ENCODE results near the gene TNRC6B.
"Not testable (repeated sequence)": the region's sequence is repeated elsewhere in the genome, so short reads cannot be mapped to it uniquely, and the experiment has no call there.

TNRC6B gene

DNA sequence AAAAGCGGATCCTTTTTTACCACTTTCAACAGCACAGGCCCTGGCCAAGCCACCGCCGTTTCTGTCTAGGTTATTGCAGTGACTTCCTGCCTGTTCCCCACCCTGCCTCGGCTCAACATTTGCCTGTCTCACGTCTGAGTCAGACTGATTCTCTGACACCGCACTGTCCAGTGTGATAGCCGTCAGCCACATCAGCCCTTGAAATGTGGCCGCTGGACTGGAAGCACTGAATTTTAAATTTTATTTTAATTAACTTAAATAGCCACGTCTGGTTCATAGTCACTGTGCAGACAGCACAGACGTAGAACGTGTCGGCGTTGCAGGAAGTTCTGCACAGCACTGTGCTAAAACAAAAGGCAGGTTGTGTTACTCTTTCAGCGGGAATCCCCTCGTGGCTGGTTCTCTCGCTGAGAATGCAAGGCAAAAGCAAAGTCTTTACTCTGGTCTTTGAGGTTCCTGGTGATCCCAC lies 112.3 kb downstream of the TNRC6B start:
- DNase-seq (ENCODE audit: low spot score), result no peak

GRCh38 chr22:40290516-40290915 lies 112.8 kb downstream of the TNRC6B start:
- no peak for DNase-seq (ENCODE audit: low spot score)

DNA sequence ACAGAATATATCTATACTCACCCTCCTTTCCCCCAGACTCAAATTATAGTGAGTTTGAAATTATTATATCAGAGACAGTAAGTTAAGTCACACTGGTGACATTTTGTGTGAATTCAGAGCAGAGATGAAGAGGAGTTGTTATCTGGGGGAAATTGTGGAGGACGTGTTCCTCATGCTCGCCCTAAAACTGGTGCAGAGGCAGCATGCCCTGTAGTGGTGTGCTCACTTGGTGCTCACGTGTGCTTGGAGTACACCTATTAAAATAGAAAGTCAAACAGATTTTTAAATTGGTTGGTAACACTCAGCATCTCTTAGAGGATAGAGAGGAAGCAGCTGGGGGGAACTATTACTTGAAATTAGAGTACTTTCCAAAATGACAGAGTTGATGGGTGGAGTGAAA lies 117.0 kb downstream of the TNRC6B start:
- DNase-seq (ENCODE audit: low spot score), result no peak

DNA sequence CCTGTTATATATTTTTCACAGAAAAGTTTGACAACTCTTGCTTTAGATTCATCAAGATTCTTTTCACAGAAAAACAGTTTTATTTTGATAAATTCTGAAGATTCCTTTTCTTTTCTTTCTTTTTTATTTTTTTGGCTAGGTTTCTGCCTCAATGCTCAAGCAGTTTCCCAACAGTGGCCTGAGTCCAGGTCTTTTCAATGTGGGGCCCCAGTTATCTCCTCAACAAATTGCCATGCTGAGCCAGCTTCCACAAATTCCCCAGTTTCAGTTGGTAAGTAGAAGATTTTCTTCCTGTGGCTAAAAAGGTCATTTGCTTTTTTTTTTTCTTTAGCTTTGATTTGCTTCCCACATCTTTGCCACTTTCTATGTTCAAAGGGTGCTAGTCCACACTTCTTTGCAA lies 122.6 kb downstream of the TNRC6B start:
- DNase-seq (ENCODE audit: low spot score), result no peak

GRCh38 chr22:40300884-40301672 lies 123.4 kb downstream of the TNRC6B start:
- no peak for DNase-seq (ENCODE audit: low spot score)

DNA sequence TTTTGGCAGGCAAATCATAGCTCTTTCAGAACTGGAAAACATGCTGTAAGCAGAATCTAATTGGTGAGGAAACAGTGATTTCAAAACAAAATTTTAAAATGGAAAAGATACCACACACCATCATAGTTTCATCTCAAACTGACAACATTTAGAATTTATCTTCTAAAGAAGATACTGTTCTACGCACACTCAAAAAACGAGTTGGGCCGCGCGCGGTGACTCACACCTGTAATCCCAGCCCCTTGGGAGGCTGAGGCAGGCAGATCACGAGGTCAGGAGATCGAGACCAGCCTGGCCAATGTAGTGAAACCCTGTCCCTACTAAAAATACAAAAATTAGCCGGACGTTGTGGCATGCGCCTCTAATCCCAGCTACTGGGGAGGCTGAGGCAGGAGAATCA lies 124.4 kb downstream of the TNRC6B start:
- no peak for DNase-seq (ENCODE audit: low spot score)

DNA sequence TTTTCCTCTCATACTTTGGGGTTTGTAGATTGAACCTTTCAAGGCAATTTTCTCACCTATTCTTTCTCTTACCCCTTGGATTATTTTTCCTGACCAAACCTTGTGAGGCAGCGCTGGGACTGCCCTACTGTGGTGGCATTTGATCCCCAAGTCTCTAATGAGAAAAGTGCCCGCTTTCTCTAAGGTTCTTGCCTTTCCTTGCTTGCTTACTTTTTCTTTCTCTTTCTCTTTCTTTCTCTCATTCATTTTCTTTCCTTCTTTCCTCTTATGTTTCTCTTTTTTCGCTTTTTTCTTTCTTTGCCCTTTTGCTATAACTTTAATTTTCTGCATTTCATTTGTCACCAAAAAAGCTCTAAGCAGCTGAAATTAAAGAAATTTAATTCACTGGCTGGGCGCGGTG lies 127.9 kb downstream of the TNRC6B start:
- DNase-seq (ENCODE audit: low spot score), result no peak

GRCh38 chr22:40308999-40309573 lies 131.4 kb downstream of the TNRC6B start:
- DNase-seq (ENCODE audit: low spot score), result no peak

DNA sequence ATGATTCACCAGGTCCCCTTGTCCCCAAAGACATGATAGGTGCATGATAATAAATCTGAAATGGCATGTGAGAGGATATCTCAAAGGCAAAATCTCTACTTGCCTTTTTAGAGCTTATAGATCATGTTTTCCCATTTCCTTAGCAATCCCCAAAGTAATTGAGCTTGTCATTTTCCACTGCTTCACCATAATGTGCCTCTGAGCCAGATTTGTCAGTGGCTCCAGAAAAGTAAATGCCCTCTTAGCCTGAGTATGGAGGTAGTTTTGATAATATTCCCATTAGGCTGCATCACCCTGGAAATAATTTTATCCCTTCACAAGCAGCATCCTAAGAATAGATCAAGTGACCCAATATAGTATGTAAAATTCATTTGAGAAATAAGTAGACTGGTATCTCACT lies 131.9 kb downstream of the TNRC6B start:
- no peak for DNase-seq (ENCODE audit: low spot score)

GRCh38 chr22:40310081-40310767 lies 132.5 kb downstream of the TNRC6B start:
- DNase-seq (ENCODE audit: low spot score), result peak; percentile 94

GRCh38 chr22:40310768-40311120 lies 133.0 kb downstream of the TNRC6B start:
- no peak for DNase-seq (ENCODE audit: low spot score)

DNA sequence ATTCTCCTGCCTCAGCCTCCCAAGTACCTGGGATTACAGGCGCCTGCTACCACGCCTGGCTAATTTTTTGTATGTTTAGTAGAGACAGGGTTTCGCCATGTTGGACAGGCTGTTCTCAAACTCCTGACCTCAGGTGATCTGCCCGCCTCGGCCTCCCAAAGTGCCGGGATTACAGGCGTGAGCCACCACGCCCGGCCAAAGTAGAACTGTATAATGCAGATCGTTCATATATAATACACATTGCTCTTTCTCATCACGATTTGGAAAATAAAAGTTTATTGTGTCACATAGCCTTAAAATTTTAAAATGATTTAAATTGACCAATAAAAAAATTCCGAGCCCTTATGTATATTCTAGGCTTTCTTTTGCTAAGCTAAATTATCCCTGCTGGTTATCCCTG lies 133.9 kb downstream of the TNRC6B start:
- not testable (repeated sequence) for DNase-seq (ENCODE audit: low spot score)

DNA sequence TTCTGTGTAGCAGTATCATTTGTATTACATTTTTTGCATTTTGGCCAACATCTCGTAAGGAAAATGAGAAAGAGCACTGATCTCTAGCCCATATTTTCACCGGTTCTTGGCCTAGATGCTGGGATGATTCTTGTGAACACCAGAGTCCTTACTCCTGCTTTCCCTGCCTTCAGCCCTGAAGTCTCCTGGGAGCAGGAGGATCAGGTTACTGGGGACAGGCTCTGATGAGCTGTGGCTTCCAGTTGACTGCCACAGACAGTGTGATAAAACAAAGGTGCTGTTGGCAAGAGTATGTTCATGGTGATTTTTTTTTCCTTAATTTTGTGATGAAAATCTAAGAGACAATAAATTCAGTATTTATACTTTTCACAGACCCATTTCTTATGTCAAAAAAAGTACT lies 134.3 kb downstream of the TNRC6B start:
- no peak for DNase-seq (ENCODE audit: low spot score)

DNA sequence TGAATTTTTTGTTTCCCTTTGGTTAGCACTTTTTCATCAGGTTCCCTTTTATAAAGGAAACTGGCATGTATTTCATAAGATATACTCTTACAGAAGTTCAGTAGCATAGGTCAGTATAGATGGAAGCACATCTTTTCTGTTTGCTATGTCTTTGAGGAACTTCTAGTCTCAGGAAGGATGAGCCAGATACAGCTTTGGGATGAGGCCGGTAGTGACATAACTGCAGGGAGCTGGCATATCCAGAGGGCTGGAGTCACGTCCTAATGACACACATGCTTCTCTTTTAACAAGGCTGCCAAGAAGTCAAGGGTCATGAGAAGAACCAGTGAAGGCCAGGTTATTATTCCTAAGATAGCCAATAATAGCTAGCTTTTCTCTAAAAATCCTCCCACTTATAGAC lies 135.3 kb downstream of the TNRC6B start:
- no peak for DNase-seq (ENCODE audit: low spot score)

DNA sequence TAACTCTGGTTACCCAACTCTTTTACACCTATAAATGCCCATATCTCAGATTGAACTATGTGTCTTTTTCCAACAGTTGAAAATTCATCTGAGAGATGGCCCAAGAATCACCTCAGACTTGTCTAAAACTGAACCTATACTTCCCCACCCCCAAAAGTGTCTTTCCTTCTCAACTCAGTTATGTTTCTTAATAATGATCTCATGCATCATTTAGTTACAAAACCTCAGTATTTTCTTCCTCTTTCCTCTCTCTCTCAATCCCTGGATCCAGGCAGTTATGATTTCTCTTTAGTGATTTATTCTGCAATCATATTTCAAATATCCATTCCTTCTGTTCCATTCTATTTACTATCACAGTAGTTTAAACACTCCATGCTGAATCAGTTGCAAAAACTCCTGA lies 136.3 kb downstream of the TNRC6B start:
- DNase-seq (ENCODE audit: low spot score), result no peak

- DNase-seq (ENCODE audit: low spot score), result no peak
Observed at GRCh38 chr22:40320687-40321086, 143.0 kb downstream of the TNRC6B start.

DNA sequence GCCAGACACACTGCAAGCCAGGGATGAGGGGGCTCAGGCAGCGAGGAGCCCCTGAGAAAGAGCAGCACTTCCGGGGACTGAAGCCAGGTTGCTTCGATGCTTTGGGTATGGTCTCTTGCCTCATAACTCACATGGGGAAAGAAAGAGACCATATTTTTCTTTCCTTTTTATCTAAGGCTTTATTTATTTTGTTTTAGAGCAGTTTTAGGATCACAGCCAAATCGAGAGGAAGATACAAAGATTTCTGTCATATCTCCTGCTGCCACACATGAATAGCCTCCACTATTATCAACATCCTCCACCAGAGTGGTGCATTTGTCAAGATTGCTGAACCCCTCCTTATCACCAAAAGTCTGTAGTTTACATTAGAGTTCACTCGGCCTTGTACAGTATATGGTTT lies 144.3 kb downstream of the TNRC6B start:
- DNase-seq (ENCODE audit: low spot score), result peak; percentile 48

DNA sequence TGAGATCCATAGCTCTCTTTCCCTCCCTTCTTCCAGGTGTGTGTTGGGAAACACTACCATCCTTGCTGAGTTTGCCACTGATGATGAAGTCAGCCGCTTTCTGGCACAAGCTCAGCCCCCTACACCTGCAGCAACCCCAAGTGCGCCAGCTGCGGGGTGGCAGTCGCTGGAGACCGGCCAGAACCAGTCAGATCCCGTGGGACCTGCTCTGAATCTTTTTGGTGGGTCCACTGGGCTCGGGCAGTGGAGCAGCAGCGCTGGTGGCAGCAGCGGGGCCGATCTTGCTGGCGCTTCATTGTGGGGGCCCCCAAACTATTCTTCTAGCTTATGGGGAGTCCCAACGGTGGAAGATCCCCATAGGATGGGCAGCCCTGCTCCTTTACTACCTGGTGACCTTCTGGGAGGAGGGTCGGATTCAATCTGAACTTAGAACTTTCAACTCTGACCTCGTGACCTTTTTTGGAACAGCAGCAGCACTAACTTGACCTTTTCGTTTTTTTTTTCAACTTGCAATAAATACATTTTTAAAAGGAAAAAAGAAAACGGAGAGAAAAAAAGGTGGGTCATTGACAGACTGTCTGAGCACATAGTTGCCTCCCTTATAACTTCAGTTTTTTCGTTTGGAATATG lies 145.2 kb downstream of the TNRC6B start:
- no peak for DNase-seq (ENCODE audit: low spot score)

DNA sequence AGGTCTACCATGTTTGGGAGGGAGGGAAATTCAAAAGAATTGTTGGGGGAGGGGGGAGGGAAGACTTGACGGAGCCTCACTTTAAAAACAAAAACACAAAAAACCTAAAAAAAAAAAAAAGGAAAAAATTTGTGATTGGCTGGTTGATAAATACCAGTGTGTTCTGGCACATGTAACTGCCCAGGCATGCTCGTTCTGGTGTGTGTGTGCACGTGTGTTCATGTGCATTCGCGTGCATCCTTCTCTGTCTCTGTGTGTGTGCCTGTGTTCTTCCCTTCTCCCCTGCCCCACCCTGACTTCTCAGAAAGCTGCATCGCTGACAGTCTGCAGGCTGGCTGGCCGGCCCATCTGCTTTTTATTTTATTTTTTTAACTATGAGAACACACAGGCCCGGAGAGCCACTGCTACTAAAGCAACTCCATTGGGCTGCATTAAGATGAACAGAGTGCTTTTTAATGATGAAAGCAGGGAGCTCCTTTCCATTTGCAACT lies 146.0 kb downstream of the TNRC6B start:
- no peak for DNase-seq (ENCODE audit: low spot score)

DNA sequence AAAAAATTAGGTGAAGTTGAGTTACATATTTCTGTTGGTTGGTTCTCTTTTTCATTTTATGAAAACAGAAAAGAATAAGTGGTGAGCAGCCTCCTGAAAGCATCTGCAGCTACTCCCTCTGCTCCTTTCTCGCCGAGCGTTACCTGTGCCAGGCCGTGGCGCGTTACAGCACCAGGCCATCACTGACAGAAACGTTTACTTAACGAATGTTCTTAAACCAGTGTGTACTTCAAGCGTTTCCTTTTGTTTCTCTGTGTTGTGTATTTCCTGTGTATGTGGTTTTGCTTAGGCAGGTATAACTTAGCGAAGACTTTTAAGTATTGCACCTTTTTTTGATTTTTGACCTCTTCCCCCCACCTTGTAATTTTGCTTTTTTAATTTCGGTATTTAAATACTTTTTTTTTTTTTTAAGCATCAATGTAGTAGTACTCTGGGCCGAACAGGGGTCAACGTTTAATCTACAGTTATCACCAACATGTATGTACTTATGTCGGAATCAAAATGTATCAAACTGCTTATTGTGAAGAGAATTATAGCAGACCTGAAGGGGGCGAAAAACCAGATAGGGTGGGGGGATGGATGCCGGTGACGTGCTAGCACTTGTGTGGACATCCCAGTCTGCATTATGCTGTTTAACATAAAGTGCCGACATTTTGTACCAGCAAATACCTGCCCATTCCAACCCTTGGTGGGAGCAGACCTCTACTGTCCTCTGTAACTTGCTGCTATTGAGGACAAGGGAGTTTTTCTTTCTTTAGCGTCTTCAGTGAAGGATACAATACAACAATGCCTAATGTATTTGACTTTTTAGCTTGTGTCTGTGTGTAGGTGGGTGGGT lies 147.0 kb downstream of the TNRC6B start:
- DNase-seq (ENCODE audit: low spot score), result no peak

GRCh38 chr22:40325315-40325714 lies 147.6 kb downstream of the TNRC6B start:
- DNase-seq (ENCODE audit: low spot score), result no peak

Data from COLO829 (cell line).